Uterus (tissue), 4 donors: ENCODE data around the gene C2CD3. TPM values are rescaled to one million over a fixed set of nuclear protein-coding genes. Genes with fewer than 3 reads are reported as not detected.

Experiments
- DNase-seq, 2 donors: peaks; one replicate each; pipeline ENCODE4 v3.0.0-alpha.2; 2019 to 2020
- H3K27ac ChIP-seq, 2 donors: fragments of 200-600 bp; sonication (generic); 1 replicate in 1 of 2; 2 replicates in 1 of 2; pipeline ENCODE4 v1.5.1; 2016 to 2018
- H3K27me3 ChIP-seq, 2 donors: fragments of 200-600 bp; sonication (generic); one replicate each; pipeline ENCODE4 v1.5.1; 2018 to 2019; ENCODE audit warnings: control low read depth in 1 of 2
- H3K36me3 ChIP-seq, 2 donors: fragments of 200-600 bp; sonication (generic); one replicate each; pipeline ENCODE4 v1.5.1; 2019; ENCODE audit warnings: control low read depth in 1 of 2
- H3K4me1 ChIP-seq, 2 donors: fragments of 200-600 bp; sonication (generic); one replicate each; pipeline ENCODE4 v1.5.1; 2018 to 2019; ENCODE audit warnings: control low read depth in 1 of 2
- H3K4me3 ChIP-seq, 2 donors: fragments of 200-600 bp; sonication (generic); 1 replicate in 1 of 2; 2 replicates in 1 of 2; pipeline ENCODE4 v1.5.1; 2018 to 2019; ENCODE audit warnings: mild to moderate bottlenecking in 1 of 2
- H3K9me3 ChIP-seq, 2 donors: fragments of 200-600 bp; sonication (generic); one replicate each; pipeline ENCODE4 v1.5.1; 2019; ENCODE audit warnings: control low read depth in 1 of 2
- POLR2A ChIP-seq, 2 donors: fragments of 450-650 bp; IDR thresholded peaks; one replicate each; pipeline ENCODE4 v1.6.1; 2016; ENCODE audit warnings: antibody characterized with exemption in 2 of 2, mild to moderate bottlenecking in 1 of 2, moderate library complexity in 1 of 2
- intact Hi-C: fragments of 100-400 bp; cut with DNase I; formaldehyde crosslinking; loops from one replicate; pipeline ENCODE4 v1.15.1; 2023; ENCODE audit warnings: low total_unique reads
- total RNA-seq, 4 donors: library from RNA; depleted of rRNA in 3 of 4; stranded (reverse); fragments of >200 nt in 3 of 4; gene quantifications; one replicate each; pipeline versions ENCODE4 v1.1.0 to v1.2.4, GENCODE V29; 2014 to 2023
- TF ChIP-seq, protein P1 (sequence below), 4 experiments: fragments of 200-600 bp in 2 of 4; fragments of 450-650 bp in 2 of 4; sonication (generic) in 2 of 4; IDR thresholded peaks; one replicate each; pipeline ENCODE4 v1.5.1; 2016 to 2019; ENCODE audit warnings: antibody characterized with exemption in 4 of 4, mild to moderate bottlenecking in 2 of 4, moderate library complexity in 1 of 4
- donor health status: DM: yes; HTN: yes; CAD: no.

Gene C2CD3
- total RNA-seq, 4 donors from 2014 or later, result 22.5 to 347 (median 29.5) TPM

DNA sequence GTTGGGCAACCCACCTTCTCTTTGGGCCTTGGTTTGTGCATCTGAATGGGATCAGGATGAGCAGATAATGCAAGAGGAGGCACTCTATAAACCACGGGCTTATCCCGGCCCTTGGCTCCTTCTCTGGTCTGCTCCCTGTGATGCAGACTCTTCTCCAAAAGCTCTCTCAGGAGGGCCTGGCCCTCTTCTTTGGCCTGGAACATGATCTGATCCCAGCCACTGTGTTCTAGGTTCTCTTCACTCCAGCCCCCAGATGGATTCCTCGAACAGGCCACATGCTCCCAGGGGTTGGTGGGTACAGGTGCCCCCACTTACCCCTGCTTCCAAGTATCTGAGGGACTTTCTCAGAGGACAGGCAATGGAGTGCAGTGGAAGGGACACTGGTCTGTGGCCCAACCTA is 153.2 kb downstream of the C2CD3 start:
- Histone ChIP-seq H3K9me3 (no peaks in the 10 kb centered on the region), H3K27ac (no peak overlapping the region), H3K4me1 (no peaks in the 10 kb centered on the region), H3K27me3 (no peaks in the 10 kb centered on the region), H3K36me3 (no peaks in the 10 kb centered on the region), H3K4me3 (no peak overlapping the region)
- intact Hi-C loops, result no loop called here
- TF ChIP-seq, protein P1, sequence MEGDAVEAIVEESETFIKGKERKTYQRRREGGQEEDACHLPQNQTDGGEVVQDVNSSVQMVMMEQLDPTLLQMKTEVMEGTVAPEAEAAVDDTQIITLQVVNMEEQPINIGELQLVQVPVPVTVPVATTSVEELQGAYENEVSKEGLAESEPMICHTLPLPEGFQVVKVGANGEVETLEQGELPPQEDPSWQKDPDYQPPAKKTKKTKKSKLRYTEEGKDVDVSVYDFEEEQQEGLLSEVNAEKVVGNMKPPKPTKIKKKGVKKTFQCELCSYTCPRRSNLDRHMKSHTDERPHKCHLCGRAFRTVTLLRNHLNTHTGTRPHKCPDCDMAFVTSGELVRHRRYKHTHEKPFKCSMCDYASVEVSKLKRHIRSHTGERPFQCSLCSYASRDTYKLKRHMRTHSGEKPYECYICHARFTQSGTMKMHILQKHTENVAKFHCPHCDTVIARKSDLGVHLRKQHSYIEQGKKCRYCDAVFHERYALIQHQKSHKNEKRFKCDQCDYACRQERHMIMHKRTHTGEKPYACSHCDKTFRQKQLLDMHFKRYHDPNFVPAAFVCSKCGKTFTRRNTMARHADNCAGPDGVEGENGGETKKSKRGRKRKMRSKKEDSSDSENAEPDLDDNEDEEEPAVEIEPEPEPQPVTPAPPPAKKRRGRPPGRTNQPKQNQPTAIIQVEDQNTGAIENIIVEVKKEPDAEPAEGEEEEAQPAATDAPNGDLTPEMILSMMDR (IDR thresholded peaks at IDR 0.05), result no peak
- no peak for TF ChIP-seq POLR2A (IDR thresholded peaks at IDR 0.05)
- no peak for DNase-seq

DNA sequence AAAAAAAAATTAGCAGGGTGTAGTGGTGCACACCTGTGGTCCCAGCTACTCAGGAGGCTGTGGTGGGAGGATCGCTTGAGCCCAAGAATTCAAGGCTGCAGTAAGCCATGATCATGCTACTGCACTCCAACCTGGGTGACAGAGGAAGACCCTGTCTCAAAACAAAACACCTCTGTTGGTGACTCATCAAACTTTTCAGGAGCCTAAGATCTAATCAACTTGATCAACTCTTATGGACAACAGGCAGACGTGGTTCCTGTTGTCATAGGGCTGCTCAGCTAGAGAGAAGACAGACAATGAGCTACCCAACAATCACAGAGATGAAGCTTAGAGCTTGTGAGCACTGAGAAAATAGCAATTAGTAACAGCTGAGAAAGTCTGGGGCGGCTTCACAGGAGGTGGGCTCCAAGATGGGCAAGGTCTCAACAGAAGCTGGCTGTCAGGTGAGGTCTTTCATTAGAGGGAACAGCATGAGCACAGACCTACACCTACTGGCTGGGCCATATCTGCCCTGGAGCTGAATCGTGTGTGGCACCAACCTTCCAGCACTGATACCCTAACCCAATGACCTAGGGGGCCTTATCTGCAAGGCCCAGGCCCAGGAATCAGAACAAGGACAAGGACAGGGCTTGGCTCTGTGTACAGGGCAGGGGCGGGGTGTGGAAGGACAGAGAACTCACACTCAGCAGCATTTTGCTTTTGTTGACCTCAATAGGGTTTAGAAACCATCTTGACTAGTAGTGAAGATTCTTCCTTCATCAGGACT is 154.7 kb downstream of the C2CD3 start:
- H3K36me3 ChIP-seq, result no peaks in the 10 kb centered on the region
- TF ChIP-seq, protein P1 (IDR thresholded peaks at IDR 0.05), result no peak
- no peak for TF ChIP-seq POLR2A (IDR thresholded peaks at IDR 0.05)

DNA sequence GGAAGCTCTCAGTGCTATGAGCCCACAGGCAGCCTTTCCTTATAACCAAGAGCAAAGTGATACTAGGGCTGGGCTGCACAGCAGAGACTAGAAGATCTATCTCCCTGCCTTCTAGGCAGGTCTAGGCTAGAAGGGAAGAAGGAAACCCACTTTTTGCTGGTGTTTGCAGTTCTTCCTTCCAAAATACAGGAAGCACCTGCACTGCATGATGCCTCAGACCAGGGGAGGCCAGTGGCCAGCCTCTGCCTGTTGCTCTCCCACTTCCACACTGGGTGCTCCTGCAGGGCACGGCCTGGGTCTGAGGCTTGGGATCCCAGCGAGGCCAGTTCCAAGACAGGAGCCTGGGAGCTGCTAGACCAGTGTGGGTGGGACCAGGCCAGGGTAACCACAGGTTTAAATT is 155.9 kb downstream of the C2CD3 start:
- no peaks in the 10 kb centered on the region for H3K9me3 ChIP-seq
- no peaks in the 10 kb centered on the region for H3K36me3 ChIP-seq
- TF ChIP-seq POLR2A (IDR thresholded peaks at IDR 0.05), result no peak
- TF ChIP-seq, protein P1 (IDR thresholded peaks at IDR 0.05), result no peak
- no peak overlapping the region for H3K4me3 ChIP-seq
- H3K27ac ChIP-seq, result no peak overlapping the region
- no peaks in the 10 kb centered on the region for H3K27me3 ChIP-seq
- intact Hi-C loops, result no loop called here
- no peak for DNase-seq
- no peaks in the 10 kb centered on the region for H3K4me1 ChIP-seq

More for the DNA sequence above, 154.7 kb downstream of the C2CD3 start:
- no peak overlapping the region for H3K27ac ChIP-seq
- DNase-seq, result no peak
- no peak overlapping the region for H3K4me3 ChIP-seq
- no peaks in the 10 kb centered on the region for H3K9me3 ChIP-seq
- H3K4me1 ChIP-seq, result no peaks in the 10 kb centered on the region
- intact Hi-C loops, result no loop called here
- H3K27me3 ChIP-seq, result no peaks in the 10 kb centered on the region

DNA sequence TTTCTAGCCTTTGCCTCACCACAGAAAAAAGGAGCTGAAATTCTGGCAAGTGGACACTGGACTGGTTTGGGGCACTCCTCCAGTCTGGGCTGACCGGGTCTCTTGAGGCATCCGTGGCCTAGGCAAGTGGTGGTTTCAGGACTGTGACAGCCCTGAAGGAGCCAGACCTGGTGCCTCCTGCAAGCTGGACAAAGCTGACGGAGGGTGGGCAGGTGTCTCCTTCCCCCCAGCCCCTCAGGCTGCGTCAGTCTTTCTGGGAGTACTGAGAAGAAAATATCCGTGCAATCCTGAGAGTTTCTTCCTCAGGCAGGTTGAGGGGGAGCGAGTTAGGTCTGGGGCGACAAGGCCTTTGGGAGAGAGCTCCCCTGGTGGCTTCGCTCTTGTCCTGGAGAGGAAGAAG is 157.7 kb downstream of the C2CD3 start:
- no peak for DNase-seq
- Histone ChIP-seq H3K36me3 (no peaks in the 10 kb centered on the region), H3K27ac (no peak overlapping the region), H3K4me1 (no peaks in the 10 kb centered on the region), H3K27me3 (no peaks in the 10 kb centered on the region), H3K4me3 (no peak overlapping the region), H3K9me3 (no peaks in the 10 kb centered on the region)
- intact Hi-C loops, result no loop called here
- TF ChIP-seq, protein P1 (IDR thresholded peaks at IDR 0.05), result no peak
- TF ChIP-seq POLR2A (IDR thresholded peaks at IDR 0.05), result no peak

DNA sequence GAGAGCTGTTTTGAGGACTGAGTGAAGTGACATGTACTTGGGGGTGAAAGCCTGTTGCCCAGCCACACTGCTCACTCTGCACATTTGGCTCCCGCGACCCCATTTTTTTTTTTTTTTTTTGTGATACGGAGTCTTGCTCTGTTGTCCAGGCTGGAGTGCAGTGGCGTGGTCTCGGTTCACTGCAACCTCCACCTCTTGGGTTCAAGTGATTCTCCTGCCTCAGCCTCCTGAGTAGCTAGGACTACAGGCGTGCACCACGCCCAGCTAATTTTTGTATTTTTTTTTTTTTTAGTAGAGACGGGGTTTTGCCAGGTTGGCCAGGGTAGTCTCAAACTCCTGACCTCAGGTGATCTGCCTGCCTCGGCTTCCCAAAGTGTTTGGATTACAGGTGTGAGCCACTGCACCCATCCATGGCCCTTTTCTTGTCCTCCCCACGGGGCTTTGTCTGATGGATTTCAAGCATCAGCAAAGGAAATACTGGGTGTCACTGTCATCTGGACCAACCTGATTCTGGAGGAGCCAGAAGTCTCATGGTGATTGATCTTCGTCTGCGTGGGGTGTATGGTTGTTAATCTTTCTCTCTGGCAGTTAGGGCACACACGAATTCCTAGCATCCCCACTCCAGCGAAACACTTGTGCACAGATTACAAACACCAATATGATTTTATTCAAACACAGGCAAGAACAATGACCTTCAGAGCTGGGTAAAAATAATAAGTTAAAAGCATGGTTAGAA is 158.6 kb downstream of the C2CD3 start:
- Histone ChIP-seq H3K9me3 (no peaks in the 10 kb centered on the region), H3K4me1 (no peaks in the 10 kb centered on the region), H3K27ac (no peak overlapping the region), H3K4me3 (no peak overlapping the region), H3K27me3 (no peaks in the 10 kb centered on the region), H3K36me3 (no peaks in the 10 kb centered on the region)
- TF ChIP-seq, protein P1 (IDR thresholded peaks at IDR 0.05), result no peak
- no peak for TF ChIP-seq POLR2A (IDR thresholded peaks at IDR 0.05)
- no peak for DNase-seq
- intact Hi-C loops, result no loop called here
